Lower leg skin (tissue), 3 donors: ENCODE data around the gene HSPA9.

Experiments used
- POLR2A ChIP-seq, 2 donors: fragments of 450-650 bp; IDR thresholded peaks; one replicate each; pipeline ENCODE4 v1.6.1; 2016 to 2017; ENCODE audit warnings: antibody characterized with exemption in 2 of 2, mild to moderate bottlenecking in 1 of 2, moderate library complexity in 1 of 2
- TF ChIP-seq, protein P1 (sequence below), 3 donors: fragments of 450-650 bp; IDR thresholded peaks; one replicate each; pipeline ENCODE4 v1.5.1; 2016; ENCODE audit warnings: antibody characterized with exemption in 3 of 3, mild to moderate bottlenecking in 3 of 3, moderate library complexity in 2 of 3

DNA sequence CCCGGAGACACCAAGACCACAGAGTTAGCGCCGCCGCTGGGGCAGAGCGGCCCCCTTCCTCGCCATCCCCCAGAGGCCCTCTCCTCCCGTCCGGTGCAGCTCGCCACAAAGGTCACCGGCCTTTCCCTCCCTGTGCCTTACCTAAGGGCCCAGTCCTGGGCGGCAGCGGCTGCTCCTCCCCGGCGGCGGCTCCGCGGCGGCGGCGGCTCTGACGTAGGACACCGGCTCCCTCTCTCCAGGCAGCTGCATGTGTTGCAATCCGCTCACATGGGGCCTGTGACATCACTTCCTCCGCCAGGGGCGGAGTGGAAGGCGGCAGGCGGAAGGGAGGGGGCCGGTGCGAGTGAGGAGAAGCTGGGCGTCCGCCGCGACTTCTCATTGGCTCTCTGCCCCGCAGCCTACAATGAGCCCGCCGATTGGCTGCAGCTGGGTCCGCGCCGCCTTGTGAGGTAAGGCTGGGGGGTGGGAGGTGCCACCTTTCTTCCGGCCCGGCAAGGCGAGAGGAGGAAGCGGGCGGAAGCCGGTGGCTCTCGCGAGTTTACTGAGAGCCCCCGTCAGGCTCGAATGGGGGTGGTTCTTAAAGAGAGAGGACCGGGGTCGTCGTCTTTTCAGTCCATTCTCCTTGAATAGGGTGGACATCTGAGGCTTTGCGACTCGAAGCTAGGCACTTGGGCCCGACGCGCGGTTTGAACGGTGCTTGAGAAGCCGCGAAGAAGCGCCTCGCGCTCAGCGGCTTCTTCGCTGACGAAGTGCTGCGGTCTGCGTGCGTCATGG is 32.1 kb downstream of the HSPA9 start, which contains the start of gene ETF1:
- peak in 1 of 2 donors; percentile 96 for TF ChIP-seq POLR2A (IDR thresholded peaks at IDR 0.05)
- TF ChIP-seq, protein P1, sequence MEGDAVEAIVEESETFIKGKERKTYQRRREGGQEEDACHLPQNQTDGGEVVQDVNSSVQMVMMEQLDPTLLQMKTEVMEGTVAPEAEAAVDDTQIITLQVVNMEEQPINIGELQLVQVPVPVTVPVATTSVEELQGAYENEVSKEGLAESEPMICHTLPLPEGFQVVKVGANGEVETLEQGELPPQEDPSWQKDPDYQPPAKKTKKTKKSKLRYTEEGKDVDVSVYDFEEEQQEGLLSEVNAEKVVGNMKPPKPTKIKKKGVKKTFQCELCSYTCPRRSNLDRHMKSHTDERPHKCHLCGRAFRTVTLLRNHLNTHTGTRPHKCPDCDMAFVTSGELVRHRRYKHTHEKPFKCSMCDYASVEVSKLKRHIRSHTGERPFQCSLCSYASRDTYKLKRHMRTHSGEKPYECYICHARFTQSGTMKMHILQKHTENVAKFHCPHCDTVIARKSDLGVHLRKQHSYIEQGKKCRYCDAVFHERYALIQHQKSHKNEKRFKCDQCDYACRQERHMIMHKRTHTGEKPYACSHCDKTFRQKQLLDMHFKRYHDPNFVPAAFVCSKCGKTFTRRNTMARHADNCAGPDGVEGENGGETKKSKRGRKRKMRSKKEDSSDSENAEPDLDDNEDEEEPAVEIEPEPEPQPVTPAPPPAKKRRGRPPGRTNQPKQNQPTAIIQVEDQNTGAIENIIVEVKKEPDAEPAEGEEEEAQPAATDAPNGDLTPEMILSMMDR (IDR thresholded peaks at IDR 0.05) = no peak
